Neutrophil (primary cell): ENCODE data around the gene PCSK6.

Source experiments
- H3K27ac ChIP-seq: fragments of 200-600 bp; sonication (generic); 2 replicates; pipeline ENCODE4 v1.5.1; 2016; ENCODE audit warnings: mild to moderate bottlenecking, moderate library complexity
- H3K27me3 ChIP-seq: fragments of 200-600 bp; sonication (generic); 2 replicates; pipeline ENCODE4 v1.6.0; 2016; ENCODE audit warnings: mild to moderate bottlenecking
- H3K36me3 ChIP-seq: fragments of 200-600 bp; sonication (generic); 2 replicates; pipeline ENCODE4 v1.5.1; 2017
- H3K4me1 ChIP-seq, 2 experiments: fragments of 200-600 bp in 1 of 2; sonication (generic) in 1 of 2; 1 replicate in 1 of 2; 2 replicates in 1 of 2; pipeline versions ENCODE4 v1.5.1 to v1.6.1; 2013 to 2016; ENCODE audit warnings: low read depth in 1 of 2, low read length in 1 of 2, mild to moderate bottlenecking in 1 of 2, moderate library complexity in 1 of 2; ENCODE audit not compliant: control insufficient read depth in 1 of 2, insufficient read depth in 1 of 2
- H3K4me3 ChIP-seq, 2 experiments: fragments of 200-600 bp in 1 of 2; sonication (generic) in 1 of 2; 1 replicate in 1 of 2; 2 replicates in 1 of 2; pipeline ENCODE4 v1.5.1; 2013 to 2016; ENCODE audit warnings: low read depth in 1 of 2, low read length in 1 of 2, mild to moderate bottlenecking in 1 of 2, moderate library complexity in 1 of 2
- H3K9me3 ChIP-seq: fragments of 200-600 bp; sonication (generic); 2 replicates; pipeline ENCODE4 v1.5.1; 2016
- TF ChIP-seq, protein P1 (sequence below): fragments of 200-600 bp; sonication (generic); IDR thresholded peaks from 2 replicates; pipeline ENCODE4 v1.5.1; 2016; ENCODE audit warnings: antibody characterized with exemption

The PCSK6 gene

GRCh38 chr15:101401286-101401685 is 88.2 kb downstream of the PCSK6 start:
- H3K27ac ChIP-seq, result no peak overlapping the region
- no peaks in the 10 kb centered on the region for H3K36me3 ChIP-seq
- no peak overlapping the region for H3K4me3 ChIP-seq
- H3K27me3 ChIP-seq, result peaks cover 32% of the 10 kb centered on the region
- no peaks in the 10 kb centered on the region for H3K9me3 ChIP-seq
- H3K4me1 ChIP-seq, result no peaks in the 10 kb centered on the region
- TF ChIP-seq, protein P1, sequence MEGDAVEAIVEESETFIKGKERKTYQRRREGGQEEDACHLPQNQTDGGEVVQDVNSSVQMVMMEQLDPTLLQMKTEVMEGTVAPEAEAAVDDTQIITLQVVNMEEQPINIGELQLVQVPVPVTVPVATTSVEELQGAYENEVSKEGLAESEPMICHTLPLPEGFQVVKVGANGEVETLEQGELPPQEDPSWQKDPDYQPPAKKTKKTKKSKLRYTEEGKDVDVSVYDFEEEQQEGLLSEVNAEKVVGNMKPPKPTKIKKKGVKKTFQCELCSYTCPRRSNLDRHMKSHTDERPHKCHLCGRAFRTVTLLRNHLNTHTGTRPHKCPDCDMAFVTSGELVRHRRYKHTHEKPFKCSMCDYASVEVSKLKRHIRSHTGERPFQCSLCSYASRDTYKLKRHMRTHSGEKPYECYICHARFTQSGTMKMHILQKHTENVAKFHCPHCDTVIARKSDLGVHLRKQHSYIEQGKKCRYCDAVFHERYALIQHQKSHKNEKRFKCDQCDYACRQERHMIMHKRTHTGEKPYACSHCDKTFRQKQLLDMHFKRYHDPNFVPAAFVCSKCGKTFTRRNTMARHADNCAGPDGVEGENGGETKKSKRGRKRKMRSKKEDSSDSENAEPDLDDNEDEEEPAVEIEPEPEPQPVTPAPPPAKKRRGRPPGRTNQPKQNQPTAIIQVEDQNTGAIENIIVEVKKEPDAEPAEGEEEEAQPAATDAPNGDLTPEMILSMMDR, result no peak

- Histone ChIP-seq H3K4me1 (no peaks in the 10 kb centered on the region), H3K27ac (no peak overlapping the region), H3K4me3 (no peak overlapping the region), H3K27me3 (peaks cover 44% of the 10 kb centered on the region), H3K36me3 (no peaks in the 10 kb centered on the region), H3K9me3 (no peaks in the 10 kb centered on the region)
- TF ChIP-seq, protein P1, result no peak
These were observed 90.1 kb downstream of the PCSK6 start for GRCh38 chr15:101399431-101399830.

GRCh38 chr15:101398247-101398646 is 91.3 kb downstream of the PCSK6 start:
- no peaks in the 10 kb centered on the region for H3K9me3 ChIP-seq
- H3K4me3 ChIP-seq, result no peak overlapping the region
- peaks cover 44% of the 10 kb centered on the region for H3K27me3 ChIP-seq
- H3K36me3 ChIP-seq, result no peaks in the 10 kb centered on the region
- H3K4me1 ChIP-seq, result no peaks in the 10 kb centered on the region
- H3K27ac ChIP-seq, result no peak overlapping the region
- TF ChIP-seq, protein P1, result no peak

DNA sequence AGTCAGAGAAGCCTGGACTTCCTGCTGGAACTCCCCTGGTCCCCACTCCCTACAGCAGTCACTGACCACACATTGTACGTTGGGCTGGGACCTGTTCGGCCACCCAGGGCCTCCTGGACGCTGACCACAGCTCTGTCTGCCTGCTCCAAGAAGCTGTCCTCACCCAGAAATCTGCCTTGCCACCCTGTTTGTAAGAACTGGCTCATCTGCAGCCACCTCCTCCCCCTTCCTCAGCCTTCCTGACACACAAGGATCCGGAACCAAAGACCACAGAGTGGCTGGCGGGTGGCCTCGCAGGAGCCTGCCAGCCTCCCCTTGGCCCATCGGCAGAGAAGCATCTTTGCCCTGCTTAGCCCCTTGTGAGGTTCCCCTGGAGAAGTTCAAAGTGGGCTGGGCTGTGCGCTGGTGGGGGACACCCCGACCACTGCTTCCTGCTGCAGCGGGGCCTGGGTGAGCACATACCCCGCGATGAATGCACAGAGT is 91.9 kb downstream of the PCSK6 start:
- Histone ChIP-seq H3K4me3 (no peak overlapping the region), H3K36me3 (no peaks in the 10 kb centered on the region), H3K27me3 (peaks cover 44% of the 10 kb centered on the region), H3K4me1 (no peaks in the 10 kb centered on the region), H3K27ac (no peak overlapping the region), H3K9me3 (no peaks in the 10 kb centered on the region)
- TF ChIP-seq, protein P1, result no peak

DNA sequence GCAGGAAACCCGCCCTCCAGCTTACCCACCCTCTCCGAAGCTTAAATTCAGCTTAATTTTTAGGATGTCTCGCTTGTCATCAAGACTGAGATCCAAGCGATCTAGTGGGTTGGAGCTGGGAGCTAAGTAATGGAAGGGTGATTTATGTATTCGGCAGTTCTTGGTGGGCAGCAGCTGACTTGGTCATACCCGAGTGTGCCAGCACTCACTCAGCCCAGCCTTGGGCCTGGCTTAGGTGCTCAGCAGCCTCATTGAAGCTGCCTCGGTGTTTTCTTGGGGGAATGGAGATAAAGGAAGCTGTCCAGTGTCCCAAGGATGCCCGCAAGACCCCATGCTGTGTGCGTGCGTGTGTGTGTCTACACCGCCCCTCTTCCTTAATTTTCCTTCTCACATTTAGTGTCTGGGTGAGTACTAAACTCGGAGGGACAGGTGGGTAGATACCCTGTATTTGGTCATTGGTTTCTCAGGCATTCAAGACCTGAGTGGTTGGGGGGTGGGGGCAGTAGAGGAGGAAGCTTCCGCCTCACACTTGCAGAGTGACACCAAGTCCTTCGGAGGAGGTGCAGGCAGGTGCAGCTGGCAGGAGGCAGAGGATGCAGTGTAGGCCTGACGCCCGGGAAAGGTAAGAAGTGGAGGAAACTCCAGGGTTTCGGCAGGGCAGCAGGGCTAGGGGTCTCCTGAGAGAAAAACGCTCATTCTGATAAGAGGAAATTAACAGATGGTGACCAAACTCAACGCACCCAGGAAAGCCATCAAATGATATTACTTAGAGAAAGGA is 92.8 kb downstream of the PCSK6 start:
- no peaks in the 10 kb centered on the region for H3K36me3 ChIP-seq
- no peaks in the 10 kb centered on the region for H3K9me3 ChIP-seq
- H3K27me3 ChIP-seq, result peaks cover 50% of the 10 kb centered on the region
- no peaks in the 10 kb centered on the region for H3K4me1 ChIP-seq
- H3K27ac ChIP-seq, result no peak overlapping the region
- TF ChIP-seq, protein P1, result no peak
- no peak overlapping the region for H3K4me3 ChIP-seq
